GM18520 (cell line): ENCODE results near the gene RIMS3.
"Not testable (repeated sequence)": the region's sequence is repeated elsewhere in the genome, so short reads cannot be mapped to it uniquely, and the experiment has no call there.

Experiments
- ATAC-seq: cut with Tn5 transposase; IDR thresholded peaks from one replicate; pipeline ENCODE4 v1.9.1; 2021; ENCODE audit not compliant: unreplicated experiment

Gene RIMS3

DNA sequence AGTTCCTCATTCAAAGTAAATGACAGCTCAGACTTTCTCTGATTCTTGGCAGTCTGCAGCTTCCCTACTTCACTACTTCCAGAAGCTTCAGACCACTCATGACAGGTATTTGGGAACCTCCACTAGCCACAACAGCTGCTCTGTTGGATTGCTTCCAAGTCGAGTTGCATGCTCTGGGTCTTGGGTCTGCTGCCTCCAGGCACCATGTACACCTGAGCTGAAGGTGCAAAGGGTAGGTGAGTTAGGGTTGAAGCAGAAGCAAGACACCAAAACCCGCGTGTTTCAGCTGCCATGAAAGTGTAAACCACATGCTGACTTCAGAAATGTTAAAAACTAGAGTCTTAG, 71.3 kb downstream of the RIMS3 start:
- ATAC-seq: no peak

DNA sequence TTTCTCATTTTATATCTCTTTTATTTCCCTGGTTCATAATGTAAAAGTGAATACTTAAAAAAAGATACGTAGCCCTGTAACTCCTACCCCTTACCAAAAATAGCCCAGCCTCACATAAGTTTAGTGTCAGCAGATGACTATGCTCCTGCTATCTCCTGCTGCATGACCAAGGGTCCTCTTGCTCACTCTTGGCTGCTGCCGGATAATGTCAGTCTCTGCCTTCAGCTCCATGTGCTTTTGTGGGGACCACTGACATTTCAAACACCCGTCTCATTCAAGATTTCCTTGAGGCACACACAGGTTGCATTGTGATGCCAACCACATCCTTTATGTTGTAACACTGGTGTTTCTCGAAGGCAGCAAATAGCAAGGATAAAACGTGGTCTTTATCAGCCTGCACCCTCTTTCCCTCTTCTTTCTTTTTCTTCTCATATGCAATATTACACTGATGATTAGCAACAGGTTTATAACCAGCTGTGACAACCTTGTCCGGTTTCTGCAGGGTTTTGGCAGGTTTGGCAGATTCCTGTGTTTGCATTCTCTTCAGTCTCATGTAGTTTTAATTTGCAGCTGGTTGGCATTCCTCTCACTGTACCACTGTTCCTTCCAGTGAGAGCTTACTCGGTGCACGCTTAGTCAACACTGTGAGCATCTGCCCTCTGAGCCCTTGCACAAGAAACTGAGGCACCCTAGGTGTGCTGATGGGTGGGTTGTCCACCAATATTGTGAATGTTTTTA, 71.9 kb downstream of the RIMS3 start:
- no peak for ATAC-seq

DNA sequence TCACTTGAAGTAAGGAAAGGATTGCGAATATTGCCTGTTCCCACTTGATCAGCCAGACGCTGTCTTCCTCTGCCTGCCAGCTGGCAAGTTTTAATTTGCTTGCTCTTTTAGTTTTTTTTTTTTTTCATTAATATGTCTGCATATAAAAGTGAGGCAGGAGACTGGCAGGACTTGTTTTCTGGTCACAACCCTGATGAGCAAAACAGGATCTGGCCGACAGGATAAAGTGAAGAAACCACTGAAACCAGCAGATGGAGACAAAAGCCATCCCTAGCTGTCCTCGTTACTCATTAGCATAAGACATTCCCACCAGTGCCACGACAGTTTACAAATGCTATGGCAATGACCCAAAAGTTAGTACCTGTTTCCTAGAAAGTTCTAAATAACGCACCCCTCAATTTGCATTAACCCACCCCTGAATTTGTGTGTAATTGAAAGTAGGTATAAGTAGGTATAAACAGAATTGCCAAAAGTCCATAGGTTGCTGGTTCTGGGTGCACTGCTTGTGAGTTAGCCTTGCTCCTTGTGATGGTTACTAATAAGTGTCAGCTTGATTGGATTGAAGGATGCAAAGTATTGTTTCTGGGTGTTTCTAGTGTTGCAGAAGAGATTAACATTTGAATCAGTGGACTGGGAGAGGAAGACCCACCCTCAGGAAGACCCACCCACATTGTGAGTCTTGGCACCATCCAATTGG, 73.2 kb downstream of the RIMS3 start:
- ATAC-seq: no peak

DNA sequence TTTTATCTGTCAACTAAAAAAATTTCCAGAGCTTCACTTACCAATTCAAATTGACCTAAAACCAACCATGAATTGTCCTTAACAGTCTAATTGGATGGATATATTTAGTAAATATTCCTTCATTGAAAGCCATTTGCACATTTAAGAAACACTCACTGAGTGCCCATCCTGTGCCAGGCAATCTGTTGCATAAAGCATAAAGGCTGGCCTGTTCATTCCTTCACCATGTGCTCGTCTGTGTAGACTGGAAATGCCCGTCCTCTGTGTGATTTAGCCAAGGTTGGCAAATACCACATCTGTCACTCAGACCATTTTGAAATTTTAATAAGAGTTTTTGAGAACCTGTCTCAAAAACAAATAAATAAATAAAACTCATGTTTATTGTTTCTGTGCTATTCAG, 76.9 kb downstream of the RIMS3 start:
- ATAC-seq: no peak

DNA sequence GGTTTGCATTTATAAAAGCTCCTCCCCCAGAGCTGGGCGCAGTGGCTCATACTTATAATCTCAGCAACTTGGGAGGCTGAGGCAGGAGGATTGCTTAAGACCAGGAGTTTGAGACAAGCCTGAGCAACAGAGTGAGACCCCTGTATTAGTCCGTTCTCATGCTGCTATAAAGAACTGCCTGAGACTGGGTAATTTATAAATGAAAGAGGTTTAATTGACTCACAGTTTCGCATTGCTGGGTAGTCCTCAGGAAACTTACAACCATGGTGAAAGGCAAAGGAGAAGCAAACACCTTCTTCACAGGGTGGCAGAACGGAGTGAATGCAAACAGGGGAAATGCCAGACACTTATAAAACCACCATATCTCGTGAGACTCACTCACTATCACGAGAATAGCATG, 81.5 kb downstream of the RIMS3 start:
- no peak for ATAC-seq

DNA sequence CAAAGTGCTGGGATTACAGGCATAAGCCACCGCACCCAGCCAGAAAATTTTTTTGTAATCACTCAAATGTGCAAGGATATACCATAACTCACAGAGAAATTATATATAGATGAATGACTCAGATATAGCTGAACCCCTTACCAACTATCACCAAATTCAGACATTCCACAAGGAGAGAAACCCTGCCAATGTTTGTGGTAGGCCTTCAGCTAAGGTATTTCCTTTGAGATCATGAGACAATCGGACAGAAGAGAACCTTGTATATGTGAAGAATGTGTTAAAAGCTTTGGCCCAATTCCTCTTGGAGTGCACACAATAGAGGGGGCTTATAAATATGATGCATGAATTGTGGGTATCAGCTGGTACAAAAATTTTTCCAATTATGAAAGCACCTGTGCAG, 83.4 kb downstream of the RIMS3 start:
- ATAC-seq: no peak

DNA sequence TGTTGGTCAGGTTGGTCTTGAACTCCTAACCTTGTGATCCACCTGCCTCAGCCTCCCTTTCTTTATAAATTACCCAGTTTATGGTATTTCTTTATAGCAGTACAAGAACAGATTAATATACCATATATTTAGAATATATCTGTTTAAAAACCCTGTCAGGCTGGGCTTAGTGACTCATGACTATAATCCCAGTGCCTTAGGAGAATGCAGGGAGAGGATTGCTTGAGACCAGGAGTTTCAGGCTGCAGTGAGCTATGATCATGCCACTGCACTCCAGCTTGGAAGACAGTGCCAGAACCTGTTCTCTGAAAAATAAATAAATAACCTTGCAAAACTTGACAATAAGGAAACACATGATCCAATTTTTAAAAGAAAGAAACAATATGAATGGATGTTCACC, 90.1 kb downstream of the RIMS3 start:
- ATAC-seq: no peak

DNA sequence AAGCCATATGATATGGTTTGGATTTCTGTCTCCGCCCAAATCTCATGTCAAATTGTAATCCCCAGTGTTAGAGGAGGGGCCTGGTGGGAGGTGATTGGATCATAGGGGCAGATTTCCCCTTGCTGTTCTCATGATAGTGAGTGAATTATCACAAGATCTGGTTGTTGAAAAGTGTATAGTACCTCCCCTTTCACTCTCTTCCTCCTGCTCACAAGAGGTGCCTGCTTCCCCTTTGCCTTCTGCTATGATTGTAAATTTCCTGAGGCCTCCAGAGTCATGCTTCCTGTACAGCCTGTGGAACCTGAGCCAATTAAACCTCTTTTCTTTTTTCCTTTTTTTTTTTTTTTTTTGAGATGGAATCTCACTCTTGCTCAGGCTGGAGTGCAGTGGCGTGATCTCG, 90.7 kb downstream of the RIMS3 start:
- not testable (repeated sequence) for ATAC-seq
